Hepatocyte (in vitro differentiated cells): ENCODE results near the gene H6PD.

ENCODE experiments used
- EZH2 ChIP-seq: fragments of 200-600 bp; sonication (generic); IDR thresholded peaks from 2 replicates; pipeline ENCODE4 v1.6.1; 2016; ENCODE audit warnings: antibody characterized with exemption, mild to moderate bottlenecking, borderline replicate concordance
- EZH2phosphoT487 ChIP-seq: fragments of 200-600 bp; sonication (generic); IDR thresholded peaks from one replicate; pipeline ENCODE4 v1.6.1; 2018; ENCODE audit warnings: antibody characterized with exemption, mild to moderate bottlenecking, low read depth, moderate library complexity; ENCODE audit not compliant: unreplicated experiment, severe bottlenecking
- TF ChIP-seq, protein P1 (sequence below): fragments of 200-600 bp; sonication (generic); IDR thresholded peaks from 2 replicates; pipeline ENCODE4 v1.5.1; 2016; ENCODE audit warnings: antibody characterized with exemption, mild to moderate bottlenecking; ENCODE audit not compliant: poor library complexity

DNA sequence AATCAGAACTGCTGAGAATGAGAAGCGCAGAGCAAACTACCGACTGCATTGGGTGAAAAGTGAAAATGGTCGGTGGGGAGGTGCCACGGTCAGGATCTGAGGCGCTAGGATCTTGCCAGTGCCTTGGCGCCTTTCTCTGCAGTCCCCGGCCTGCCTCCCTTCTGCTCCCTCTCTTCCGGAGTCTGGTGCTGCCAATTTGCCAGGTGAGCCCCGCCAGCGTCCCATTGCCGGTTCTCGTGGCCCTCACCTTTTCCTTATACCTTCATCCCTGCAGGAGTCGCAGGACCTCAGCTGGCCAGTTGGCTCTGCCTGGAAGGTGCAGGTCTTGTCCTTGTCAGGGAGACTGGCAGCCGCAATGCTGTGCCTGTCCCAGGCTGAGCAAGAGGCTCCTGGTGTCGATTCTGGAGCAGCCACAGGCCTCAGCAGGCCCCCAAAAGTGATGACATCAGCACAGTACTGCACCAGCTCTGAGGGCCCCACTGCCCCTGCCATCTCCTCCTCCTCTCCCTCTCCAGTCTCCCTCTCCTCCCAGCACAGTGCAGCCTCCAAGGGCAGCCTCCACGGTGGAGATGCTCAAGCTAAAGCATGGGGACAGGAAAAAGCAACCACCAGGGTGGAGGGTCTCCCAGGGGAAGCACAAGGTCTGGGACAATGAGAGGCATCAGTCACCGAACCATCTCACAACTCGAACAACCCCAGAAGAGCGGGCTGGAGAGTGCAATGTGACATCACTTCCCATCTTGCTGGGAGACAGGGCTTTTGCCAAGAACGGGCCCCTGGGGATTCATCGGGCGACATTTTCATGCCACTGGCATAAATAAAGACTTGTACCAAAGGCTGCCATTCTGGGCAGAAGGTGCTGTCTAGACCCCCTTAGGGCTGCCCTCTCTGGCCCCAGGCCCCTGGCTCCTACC is 37.1 kb upstream of the H6PD start:
- TF ChIP-seq, protein P1, sequence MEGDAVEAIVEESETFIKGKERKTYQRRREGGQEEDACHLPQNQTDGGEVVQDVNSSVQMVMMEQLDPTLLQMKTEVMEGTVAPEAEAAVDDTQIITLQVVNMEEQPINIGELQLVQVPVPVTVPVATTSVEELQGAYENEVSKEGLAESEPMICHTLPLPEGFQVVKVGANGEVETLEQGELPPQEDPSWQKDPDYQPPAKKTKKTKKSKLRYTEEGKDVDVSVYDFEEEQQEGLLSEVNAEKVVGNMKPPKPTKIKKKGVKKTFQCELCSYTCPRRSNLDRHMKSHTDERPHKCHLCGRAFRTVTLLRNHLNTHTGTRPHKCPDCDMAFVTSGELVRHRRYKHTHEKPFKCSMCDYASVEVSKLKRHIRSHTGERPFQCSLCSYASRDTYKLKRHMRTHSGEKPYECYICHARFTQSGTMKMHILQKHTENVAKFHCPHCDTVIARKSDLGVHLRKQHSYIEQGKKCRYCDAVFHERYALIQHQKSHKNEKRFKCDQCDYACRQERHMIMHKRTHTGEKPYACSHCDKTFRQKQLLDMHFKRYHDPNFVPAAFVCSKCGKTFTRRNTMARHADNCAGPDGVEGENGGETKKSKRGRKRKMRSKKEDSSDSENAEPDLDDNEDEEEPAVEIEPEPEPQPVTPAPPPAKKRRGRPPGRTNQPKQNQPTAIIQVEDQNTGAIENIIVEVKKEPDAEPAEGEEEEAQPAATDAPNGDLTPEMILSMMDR, result no peak
- TF ChIP-seq EZH2, result no peak
- TF ChIP-seq EZH2phosphoT487, result no peak
